WI38 (cell line): ENCODE results near the gene CPA4.

ENCODE experiments used
- H3K4me3 ChIP-seq: 2 replicates; pipeline ENCODE4 v1.5.1; 2011; ENCODE audit warnings: low read depth, mild to moderate bottlenecking, control low read depth, low read length
- TF ChIP-seq, protein P1 (sequence below): IDR thresholded peaks from 2 replicates; pipeline ENCODE4 v1.5.1; 2012; ENCODE audit warnings: low read depth, mild to moderate bottlenecking, control low read depth, low read length

CPA4 gene

DNA sequence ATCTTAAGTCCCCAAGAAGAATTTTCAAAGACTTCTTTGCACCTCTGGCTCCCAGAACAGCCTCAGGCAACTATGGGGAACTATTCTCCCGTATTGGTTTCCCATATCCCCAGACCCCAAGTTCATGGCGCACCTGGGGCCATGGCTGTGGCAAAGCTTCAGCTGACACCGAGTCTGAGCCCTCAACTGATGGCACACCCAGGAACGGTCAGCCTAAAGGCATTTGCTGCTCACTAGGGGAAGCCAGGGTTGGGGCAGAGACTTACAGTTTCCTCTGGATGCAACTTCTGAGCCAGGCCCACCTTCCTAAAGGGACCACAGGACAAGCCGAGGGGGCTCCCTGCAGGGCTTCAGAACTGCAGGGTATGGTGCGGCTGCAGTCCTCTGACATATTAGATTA lies 73.6 kb downstream of the CPA4 start:
- TF ChIP-seq, protein P1, sequence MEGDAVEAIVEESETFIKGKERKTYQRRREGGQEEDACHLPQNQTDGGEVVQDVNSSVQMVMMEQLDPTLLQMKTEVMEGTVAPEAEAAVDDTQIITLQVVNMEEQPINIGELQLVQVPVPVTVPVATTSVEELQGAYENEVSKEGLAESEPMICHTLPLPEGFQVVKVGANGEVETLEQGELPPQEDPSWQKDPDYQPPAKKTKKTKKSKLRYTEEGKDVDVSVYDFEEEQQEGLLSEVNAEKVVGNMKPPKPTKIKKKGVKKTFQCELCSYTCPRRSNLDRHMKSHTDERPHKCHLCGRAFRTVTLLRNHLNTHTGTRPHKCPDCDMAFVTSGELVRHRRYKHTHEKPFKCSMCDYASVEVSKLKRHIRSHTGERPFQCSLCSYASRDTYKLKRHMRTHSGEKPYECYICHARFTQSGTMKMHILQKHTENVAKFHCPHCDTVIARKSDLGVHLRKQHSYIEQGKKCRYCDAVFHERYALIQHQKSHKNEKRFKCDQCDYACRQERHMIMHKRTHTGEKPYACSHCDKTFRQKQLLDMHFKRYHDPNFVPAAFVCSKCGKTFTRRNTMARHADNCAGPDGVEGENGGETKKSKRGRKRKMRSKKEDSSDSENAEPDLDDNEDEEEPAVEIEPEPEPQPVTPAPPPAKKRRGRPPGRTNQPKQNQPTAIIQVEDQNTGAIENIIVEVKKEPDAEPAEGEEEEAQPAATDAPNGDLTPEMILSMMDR: no peak
- no peak overlapping the region for H3K4me3 ChIP-seq

DNA sequence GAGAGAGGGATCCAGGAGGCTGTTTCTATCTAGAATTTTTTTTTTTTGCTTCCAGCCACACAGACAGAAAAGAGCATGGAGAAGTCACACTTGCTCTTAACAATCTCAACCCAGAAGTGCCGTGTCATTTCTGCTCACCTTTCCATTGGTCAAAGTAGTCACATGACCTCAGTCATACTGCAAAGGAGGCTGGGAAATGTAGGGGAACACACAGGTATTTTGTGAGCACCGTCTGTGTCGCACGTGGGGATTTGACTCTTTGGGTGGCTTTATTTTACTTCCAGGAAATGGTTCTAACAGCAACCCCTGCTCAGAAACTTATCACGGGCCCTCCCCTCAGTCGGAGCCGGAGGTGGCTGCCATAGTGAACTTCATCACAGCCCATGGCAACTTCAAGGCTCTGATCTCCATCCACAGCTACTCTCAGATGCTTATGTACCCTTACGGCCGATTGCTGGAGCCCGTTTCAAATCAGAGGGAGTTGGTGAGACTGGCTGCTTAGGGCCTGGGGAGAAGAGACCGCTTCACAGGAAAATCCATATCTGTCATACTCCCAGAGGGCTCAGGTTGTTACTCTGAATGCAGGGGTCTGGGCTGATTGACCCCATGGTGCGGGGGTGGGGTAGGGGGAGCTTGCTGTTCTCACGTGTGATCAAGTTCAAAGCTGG lies 74.3 kb downstream of the CPA4 start:
- TF ChIP-seq, protein P1: no peak
- H3K4me3 ChIP-seq: no peak overlapping the region

DNA sequence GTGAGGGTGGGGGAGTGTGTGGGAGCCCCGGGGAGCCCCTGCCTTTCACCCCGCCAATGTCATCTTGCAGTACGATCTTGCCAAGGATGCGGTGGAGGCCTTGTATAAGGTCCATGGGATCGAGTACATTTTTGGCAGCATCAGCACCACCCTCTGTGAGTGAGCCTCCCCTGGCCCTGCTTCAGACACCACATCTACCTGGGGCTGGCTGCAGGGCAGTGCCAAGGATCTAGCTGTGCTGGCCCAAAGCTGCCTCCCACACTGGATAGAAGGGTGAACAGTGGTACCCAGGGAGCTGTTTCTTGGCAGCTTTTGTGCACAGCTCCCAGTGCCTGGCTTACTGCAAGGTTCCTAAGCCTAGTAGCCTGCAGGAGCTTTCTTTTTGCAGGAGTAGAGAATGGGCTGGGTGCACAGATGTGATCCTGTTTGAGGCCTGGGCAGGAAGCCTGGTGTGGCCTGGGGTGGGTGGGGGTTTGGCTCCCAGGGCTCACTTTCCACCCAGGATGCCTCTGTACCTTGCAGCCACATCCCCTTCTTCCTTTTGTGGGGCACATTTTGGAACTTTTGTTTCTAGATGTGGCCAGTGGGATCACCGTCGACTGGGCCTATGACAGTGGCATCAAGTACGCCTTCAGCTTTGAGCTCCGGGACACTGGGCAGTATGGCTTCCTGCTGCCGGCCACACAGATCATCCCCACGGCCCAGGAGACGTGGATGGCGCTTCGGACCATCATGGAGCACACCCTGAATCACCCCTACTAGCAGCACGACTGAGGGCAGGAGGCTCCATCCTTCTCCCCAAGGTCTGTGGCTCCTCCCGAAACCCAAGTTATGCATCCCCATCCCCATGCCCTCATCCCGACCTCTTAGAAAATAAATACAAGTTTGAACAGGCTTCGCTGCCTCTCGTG lies 75.1 kb downstream of the CPA4 start:
- H3K4me3 ChIP-seq: no peak overlapping the region
- TF ChIP-seq, protein P1: no peak

DNA sequence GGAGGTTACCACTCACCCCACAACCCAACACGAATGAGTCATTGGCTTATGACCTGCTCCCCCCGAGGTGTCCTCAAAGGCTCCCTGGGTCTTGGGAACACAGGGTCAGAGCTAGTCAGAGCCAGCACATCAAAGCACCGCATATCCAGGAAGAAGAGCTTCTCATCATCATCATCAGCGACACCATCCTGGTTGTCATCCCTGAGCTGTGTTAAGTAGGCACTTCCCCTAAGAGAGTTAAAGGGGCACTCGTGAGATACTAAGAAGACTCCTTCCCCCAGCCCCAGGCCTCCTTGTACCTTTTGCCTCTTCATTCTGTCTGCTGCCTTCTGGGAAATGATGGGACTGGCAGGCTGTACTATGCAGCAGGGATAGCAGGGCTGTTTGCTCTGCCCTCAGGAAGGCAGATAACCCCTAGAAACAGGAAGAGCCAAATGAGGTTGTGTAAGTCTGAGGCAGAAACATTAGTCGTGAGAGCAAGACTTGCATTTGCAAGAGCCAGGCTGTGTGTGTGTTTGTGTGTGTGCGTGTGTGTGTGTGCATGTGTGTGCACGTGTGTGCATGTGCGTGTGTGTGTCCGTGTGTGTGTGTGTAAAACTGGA lies 76.2 kb downstream of the CPA4 start:
- H3K4me3 ChIP-seq: no peak overlapping the region
- TF ChIP-seq, protein P1: no peak

DNA sequence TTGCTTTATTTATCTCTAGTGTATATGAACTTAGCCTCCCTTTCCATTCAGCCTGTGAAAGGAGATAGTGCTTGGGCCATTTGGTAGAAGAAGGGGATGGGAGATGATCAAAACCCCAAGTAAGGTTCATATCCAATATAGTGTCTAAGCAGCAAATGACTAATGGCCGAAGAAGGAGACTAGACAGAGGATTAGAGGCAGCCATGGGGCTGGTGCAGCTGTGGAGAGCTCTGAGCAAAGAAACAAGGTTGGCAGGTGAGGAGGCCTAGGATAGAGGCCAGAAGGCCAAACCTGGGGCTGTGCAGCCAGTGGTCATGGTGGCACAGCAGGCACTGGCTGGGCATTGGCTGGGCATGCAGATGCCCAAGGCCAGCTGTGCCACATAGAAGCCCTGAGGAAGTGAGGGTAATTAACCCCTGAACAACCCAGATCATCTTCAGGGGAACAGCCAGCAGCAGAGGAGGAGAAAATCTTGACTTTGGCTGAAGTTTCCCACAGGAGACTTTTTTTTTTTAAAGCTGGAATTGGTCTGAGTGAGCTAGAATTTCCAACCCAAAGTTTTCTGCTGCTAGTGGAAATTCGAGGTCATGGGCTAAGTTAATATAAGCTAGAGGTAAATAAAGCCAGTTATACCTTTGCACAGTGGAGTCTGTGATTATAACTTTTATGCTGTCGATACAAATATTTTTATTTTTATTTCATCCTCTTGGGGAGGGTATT lies 77.0 kb downstream of the CPA4 start:
- TF ChIP-seq, protein P1: no peak
- no peak overlapping the region for H3K4me3 ChIP-seq

DNA sequence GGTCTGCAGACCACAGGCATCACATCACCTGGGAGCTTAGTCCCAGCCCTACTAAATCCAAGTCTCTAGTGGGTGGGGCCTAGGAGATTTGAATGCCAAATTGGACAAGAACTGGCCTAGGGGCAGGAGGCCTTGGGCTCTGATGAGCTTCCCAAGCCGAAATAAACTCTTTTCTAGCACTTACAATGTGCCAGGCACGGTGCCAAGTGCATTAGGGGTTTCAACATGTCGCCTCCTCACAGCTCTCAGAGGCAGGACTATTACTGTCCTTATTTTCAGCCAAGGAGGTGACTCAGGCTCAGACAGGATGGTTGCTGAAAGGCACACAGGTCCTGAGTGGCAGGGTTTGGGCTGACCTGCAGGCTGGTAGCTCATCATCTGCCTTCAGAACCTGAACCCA lies 78.1 kb downstream of the CPA4 start:
- TF ChIP-seq, protein P1: no peak
- H3K4me3 ChIP-seq: no peak overlapping the region
